Liver (tissue), 3 donors: ENCODE results near the gene XPR1.

Experiments
- FOXA1 ChIP-seq: IDR thresholded peaks from 2 replicates; pipeline ENCODE4 v1.6.1; 2016; ENCODE audit warnings: antibody characterized with exemption
- GABPA ChIP-seq, 2 donors: IDR thresholded peaks in 1 of 2; conservative IDR thresholded peaks in 1 of 2; 2 replicates each; pipeline ENCODE4 v1.6.1; 2016; ENCODE audit warnings: antibody characterized with exemption in 2 of 2, mild to moderate bottlenecking in 1 of 2, moderate library complexity in 1 of 2
- JUND ChIP-seq, 2 donors: IDR thresholded peaks; 2 replicates each; pipeline ENCODE4 v1.6.1; 2016; ENCODE audit warnings: antibody characterized with exemption in 2 of 2
- NR2F2 ChIP-seq: IDR thresholded peaks from 2 replicates; pipeline ENCODE4 v1.6.1; 2016; ENCODE audit warnings: antibody characterized with exemption
- RAD21 ChIP-seq, 2 donors: IDR thresholded peaks; 2 replicates each; pipeline ENCODE4 v1.6.1; 2016; ENCODE audit warnings: antibody characterized with exemption in 2 of 2, mild to moderate bottlenecking in 2 of 2
- RXRA ChIP-seq, 2 donors: IDR thresholded peaks; 2 replicates each; pipeline ENCODE4 v1.6.1; 2017 to 2018; ENCODE audit warnings: antibody characterized with exemption in 2 of 2, mild to moderate bottlenecking in 1 of 2
- SP1 ChIP-seq: IDR thresholded peaks from 2 replicates; pipeline ENCODE4 v1.6.1; 2018; ENCODE audit warnings: antibody characterized with exemption, mild to moderate bottlenecking
- TAF1 ChIP-seq: conservative IDR thresholded peaks from 2 replicates; pipeline ENCODE4 v1.6.1; 2016; ENCODE audit warnings: antibody characterized with exemption, mild to moderate bottlenecking
- YY1 ChIP-seq: IDR thresholded peaks from 2 replicates; pipeline ENCODE4 v1.6.1; 2016; ENCODE audit warnings: antibody characterized with exemption, mild to moderate bottlenecking
- TF ChIP-seq, protein P1 (sequence below): fragments of 150-350 bp; IDR thresholded peaks from 2 replicates; pipeline ENCODE4 v1.5.1; 2017; ENCODE audit warnings: improper control_type of control experiment, low read depth, low read length; ENCODE audit not compliant: missing input control
- TF ChIP-seq, protein P2 (sequence below): IDR thresholded peaks from 2 replicates; pipeline ENCODE4 v1.6.1; 2016; ENCODE audit warnings: antibody characterized with exemption
- TF ChIP-seq, protein P3 (sequence below): IDR thresholded peaks from 2 replicates; pipeline ENCODE4 v1.6.1; 2016; ENCODE audit warnings: antibody characterized with exemption, mild to moderate bottlenecking
- TF ChIP-seq, protein P4 (sequence below): IDR thresholded peaks from 2 replicates; pipeline ENCODE4 v1.6.1; 2016; ENCODE audit warnings: antibody characterized with exemption
- TF ChIP-seq, protein P5 (sequence below): IDR thresholded peaks from 2 replicates; pipeline ENCODE4 v1.6.1; 2016; ENCODE audit warnings: antibody characterized with exemption
- donor health status: healthy.
- donor health status: healthy.

DNA sequence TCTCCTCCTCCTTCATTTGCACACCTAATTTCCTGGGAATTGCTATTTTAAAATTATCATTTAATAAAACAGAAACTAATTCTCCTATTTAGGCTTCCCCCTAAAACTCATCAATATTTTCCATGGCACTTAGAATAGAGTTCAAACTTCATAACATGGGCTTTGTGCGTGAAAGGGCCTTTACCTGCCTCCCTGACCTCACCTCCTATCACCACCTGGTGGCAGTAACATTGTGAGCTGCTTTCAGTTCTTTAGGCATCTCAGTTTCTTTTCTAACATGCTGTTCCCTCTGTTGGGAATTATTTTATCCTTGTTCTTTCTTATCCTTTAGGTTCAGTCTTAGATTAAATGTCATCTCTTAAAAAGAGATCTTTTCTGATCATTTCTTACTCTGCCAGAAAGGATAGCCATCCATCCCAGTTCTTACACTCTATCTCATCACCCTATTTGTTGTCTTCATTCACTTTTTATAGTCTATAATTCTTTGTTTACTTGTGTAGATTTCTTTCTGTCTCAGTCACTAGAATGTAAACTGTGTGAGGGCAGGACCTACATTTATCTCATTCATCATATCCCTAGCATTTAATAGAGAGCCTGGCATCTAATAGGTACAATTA is 147.1 kb downstream of the XPR1 start:
- TF ChIP-seq, protein P1, sequence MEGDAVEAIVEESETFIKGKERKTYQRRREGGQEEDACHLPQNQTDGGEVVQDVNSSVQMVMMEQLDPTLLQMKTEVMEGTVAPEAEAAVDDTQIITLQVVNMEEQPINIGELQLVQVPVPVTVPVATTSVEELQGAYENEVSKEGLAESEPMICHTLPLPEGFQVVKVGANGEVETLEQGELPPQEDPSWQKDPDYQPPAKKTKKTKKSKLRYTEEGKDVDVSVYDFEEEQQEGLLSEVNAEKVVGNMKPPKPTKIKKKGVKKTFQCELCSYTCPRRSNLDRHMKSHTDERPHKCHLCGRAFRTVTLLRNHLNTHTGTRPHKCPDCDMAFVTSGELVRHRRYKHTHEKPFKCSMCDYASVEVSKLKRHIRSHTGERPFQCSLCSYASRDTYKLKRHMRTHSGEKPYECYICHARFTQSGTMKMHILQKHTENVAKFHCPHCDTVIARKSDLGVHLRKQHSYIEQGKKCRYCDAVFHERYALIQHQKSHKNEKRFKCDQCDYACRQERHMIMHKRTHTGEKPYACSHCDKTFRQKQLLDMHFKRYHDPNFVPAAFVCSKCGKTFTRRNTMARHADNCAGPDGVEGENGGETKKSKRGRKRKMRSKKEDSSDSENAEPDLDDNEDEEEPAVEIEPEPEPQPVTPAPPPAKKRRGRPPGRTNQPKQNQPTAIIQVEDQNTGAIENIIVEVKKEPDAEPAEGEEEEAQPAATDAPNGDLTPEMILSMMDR = peak; percentile 52
- TF ChIP-seq SP1 = no peak
- TF ChIP-seq TAF1 = no peak
- TF ChIP-seq YY1 = no peak
- TF ChIP-seq RAD21 (IDR thresholded peaks at IDR 0.05) = peak; percentile 70 to 81
- no peak for TF ChIP-seq JUND (IDR thresholded peaks at IDR 0.05)
- TF ChIP-seq, protein P2, sequence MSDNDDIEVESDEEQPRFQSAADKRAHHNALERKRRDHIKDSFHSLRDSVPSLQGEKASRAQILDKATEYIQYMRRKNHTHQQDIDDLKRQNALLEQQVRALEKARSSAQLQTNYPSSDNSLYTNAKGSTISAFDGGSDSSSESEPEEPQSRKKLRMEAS = no peak
- no peak for TF ChIP-seq GABPA (IDR thresholded peaks at IDR 0.05 in 1 of 2, conservative IDR thresholded peaks at IDR 0.05 in 1 of 2)
- TF ChIP-seq FOXA1 = no peak
- peak; percentile 57 to 58 for TF ChIP-seq RXRA (IDR thresholded peaks at IDR 0.05)
- TF ChIP-seq, protein P3, sequence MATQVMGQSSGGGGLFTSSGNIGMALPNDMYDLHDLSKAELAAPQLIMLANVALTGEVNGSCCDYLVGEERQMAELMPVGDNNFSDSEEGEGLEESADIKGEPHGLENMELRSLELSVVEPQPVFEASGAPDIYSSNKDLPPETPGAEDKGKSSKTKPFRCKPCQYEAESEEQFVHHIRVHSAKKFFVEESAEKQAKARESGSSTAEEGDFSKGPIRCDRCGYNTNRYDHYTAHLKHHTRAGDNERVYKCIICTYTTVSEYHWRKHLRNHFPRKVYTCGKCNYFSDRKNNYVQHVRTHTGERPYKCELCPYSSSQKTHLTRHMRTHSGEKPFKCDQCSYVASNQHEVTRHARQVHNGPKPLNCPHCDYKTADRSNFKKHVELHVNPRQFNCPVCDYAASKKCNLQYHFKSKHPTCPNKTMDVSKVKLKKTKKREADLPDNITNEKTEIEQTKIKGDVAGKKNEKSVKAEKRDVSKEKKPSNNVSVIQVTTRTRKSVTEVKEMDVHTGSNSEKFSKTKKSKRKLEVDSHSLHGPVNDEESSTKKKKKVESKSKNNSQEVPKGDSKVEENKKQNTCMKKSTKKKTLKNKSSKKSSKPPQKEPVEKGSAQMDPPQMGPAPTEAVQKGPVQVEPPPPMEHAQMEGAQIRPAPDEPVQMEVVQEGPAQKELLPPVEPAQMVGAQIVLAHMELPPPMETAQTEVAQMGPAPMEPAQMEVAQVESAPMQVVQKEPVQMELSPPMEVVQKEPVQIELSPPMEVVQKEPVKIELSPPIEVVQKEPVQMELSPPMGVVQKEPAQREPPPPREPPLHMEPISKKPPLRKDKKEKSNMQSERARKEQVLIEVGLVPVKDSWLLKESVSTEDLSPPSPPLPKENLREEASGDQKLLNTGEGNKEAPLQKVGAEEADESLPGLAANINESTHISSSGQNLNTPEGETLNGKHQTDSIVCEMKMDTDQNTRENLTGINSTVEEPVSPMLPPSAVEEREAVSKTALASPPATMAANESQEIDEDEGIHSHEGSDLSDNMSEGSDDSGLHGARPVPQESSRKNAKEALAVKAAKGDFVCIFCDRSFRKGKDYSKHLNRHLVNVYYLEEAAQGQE = no peak
- TF ChIP-seq, protein P4, sequence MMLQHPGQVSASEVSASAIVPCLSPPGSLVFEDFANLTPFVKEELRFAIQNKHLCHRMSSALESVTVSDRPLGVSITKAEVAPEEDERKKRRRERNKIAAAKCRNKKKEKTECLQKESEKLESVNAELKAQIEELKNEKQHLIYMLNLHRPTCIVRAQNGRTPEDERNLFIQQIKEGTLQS = no peak
- no peak for TF ChIP-seq NR2F2
- TF ChIP-seq, protein P5, sequence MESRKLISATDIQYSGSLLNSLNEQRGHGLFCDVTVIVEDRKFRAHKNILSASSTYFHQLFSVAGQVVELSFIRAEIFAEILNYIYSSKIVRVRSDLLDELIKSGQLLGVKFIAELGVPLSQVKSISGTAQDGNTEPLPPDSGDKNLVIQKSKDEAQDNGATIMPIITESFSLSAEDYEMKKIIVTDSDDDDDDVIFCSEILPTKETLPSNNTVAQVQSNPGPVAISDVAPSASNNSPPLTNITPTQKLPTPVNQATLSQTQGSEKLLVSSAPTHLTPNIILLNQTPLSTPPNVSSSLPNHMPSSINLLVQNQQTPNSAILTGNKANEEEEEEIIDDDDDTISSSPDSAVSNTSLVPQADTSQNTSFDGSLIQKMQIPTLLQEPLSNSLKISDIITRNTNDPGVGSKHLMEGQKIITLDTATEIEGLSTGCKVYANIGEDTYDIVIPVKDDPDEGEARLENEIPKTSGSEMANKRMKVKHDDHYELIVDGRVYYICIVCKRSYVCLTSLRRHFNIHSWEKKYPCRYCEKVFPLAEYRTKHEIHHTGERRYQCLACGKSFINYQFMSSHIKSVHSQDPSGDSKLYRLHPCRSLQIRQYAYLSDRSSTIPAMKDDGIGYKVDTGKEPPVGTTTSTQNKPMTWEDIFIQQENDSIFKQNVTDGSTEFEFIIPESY = no peak
